Measurements from ENCODE around the gene BOD1L1.

GRCh38 chr4:13521047-13521446 is 106.5 kb downstream of the BOD1L1 start:
- no peak for TF ChIP-seq SP1 (IDR thresholded peaks at IDR 0.05; ENCODE audit: low read depth, low read length)
- peak in 1 of 3 experiments; percentile 21; a peak in 1 of 4 replicates for TF ChIP-seq CTCF (IDR thresholded peaks at IDR 0.05; ENCODE audit: control extremely low read depth in 1 of 3, insufficient read depth in 1 of 3, low read depth in 1 of 3, low read length in 3 of 3)

Data from H1 (cell line).